ENCODE data around the gene TRANK1.

TRANK1 gene

DNA sequence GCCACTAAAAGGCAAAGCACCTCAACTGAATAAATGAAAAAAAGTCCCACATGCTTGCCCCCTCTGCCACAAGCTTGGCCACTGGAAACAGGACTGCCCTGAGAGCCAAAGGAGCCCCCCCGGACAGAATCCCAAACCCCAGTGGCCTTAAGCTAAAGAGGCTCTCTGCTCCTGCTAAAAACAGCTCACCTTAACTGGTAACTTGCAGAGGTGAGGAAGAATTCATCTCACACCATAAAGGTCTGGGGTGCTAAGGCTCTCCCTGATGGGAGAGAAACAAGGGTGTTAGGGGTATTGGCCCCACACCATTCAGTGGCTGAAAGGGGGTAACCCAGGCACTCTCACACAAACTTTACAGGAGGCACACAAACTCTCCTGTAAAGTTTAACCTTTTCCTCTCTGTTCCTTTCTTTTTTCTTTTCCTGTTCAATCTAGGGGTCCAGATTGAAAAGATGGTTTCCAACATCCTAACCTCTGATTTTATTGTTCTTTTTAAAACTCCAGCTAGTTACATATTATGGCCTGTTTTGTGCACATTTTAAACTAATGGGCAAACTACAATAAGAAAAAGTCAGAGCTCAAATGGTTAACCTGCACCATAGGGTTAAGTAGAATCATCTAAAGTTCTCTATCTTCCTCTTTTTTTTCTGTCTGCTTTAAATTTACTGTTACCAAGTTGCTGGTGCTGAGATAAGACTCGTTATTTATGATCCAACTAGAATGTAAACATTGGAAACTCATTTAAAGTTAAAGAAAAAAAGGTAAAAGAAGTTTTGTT is 19.9 kb downstream of the TRANK1 start:
- no peak for DNase-seq (ENCODE audit: low spot score in 2 of 2)
- no peak overlapping the region for H3K27ac Mint-ChIP-seq (ENCODE audit: low read depth)
- H3K27me3 Mint-ChIP-seq: no peaks in the 10 kb centered on the region
- H3K4me1 Mint-ChIP-seq: peaks cover 14% of the 10 kb centered on the region
- H3K4me3 Mint-ChIP-seq: no peak overlapping the region
- peaks cover 1% of the 10 kb centered on the region for H3K36me3 Mint-ChIP-seq (ENCODE audit: insufficient read depth)
- H3K9me3 Mint-ChIP-seq: peaks cover 12% of the 10 kb centered on the region
- no peak for ATAC-seq (replicated peaks; ENCODE audit: extremely low read depth, poor library complexity, severe bottlenecking)

- H3K4me1 Mint-ChIP-seq: peaks cover 18% of the 10 kb centered on the region
Measured at GRCh38 chr3:36923981-36924743, 20.7 kb downstream of the TRANK1 start.

DNA sequence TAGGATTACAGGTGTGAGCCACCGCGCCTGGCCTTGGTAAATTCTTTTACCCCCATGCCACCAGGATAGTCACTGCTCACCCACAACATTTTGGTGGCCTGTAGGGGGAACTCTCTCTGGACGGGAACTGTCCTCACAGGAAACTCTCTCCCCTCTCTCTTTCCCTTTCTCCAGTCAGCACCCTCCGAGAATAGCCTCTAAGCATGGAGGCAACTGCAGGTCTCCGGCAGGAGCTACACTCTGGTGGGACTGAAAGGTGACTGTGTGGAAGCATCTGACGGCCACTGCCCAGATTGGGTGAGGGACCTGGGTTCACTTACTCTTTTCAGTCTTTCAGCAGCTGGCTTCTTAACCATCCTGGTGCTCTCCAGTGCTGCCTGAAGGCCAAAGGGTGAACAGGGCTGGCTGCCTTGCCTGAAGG is 21.3 kb downstream of the TRANK1 start:
- ATAC-seq (replicated peaks; ENCODE audit: extremely low read depth, poor library complexity, severe bottlenecking) (no peak), DNase-seq (ENCODE audit: low spot score in 2 of 2) (no peak)
- Mint-ChIP-seq H3K9me3 (peaks cover 12% of the 10 kb centered on the region), H3K36me3 (ENCODE audit: insufficient read depth) (no peaks in the 10 kb centered on the region), H3K4me1 (peaks cover 21% of the 10 kb centered on the region), H3K27ac (ENCODE audit: low read depth) (no peak overlapping the region), H3K4me3 (no peak overlapping the region), H3K27me3 (no peaks in the 10 kb centered on the region)

More at GRCh38 chr3:36923981-36924743, 20.7 kb downstream of the TRANK1 start:
- no peak for ATAC-seq (replicated peaks; ENCODE audit: extremely low read depth, poor library complexity, severe bottlenecking)
- Mint-ChIP-seq H3K9me3 (peaks cover 12% of the 10 kb centered on the region), H3K27ac (ENCODE audit: low read depth) (no peak overlapping the region), H3K27me3 (no peaks in the 10 kb centered on the region), H3K36me3 (ENCODE audit: insufficient read depth) (peaks cover under 1% of the 10 kb centered on the region), H3K4me3 (no peak overlapping the region)
- no peak for DNase-seq (ENCODE audit: low spot score in 2 of 2)

DNA sequence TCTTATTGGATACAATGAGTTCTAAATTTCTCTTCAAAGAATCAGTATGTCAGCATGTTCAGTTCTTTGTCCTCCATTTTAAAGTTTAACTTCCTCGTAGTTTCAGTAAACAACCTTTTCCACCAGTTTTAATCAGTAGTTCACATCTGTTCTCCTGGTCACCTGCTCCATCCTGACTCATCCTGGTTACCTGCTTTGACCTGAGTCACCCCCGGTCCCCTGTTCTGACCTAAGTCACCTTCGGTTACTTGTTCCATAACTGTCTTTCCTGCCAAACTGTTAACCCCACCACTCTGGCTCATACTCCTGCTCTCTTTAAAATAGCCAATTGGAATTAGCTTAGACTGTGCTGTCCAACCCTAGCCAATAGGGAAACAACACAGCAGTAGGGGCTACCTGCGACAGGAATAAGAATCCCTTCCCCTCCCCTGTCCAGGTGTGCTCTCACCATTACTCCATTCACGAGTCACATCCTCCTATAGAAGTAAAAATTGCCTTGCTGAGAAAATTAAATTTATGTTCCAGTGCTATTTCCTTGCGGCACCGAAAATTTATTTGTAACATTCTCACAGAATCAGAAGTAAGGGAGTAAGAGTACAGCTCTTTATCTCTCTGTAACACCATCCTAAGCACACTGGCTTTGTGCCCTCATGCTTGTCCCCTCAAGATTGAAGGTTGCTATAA is 23.8 kb downstream of the TRANK1 start:
- H3K4me3 Mint-ChIP-seq: no peak overlapping the region
- ATAC-seq (replicated peaks; ENCODE audit: extremely low read depth, poor library complexity, severe bottlenecking) (no peak), DNase-seq (ENCODE audit: low spot score in 2 of 2) (no peak)
- no peak overlapping the region for H3K27ac Mint-ChIP-seq (ENCODE audit: low read depth)
- peaks cover 12% of the 10 kb centered on the region for H3K9me3 Mint-ChIP-seq
- peaks cover 35% of the 10 kb centered on the region for H3K4me1 Mint-ChIP-seq
- H3K27me3 Mint-ChIP-seq: no peaks in the 10 kb centered on the region
- no peaks in the 10 kb centered on the region for H3K36me3 Mint-ChIP-seq (ENCODE audit: insufficient read depth)

DNA sequence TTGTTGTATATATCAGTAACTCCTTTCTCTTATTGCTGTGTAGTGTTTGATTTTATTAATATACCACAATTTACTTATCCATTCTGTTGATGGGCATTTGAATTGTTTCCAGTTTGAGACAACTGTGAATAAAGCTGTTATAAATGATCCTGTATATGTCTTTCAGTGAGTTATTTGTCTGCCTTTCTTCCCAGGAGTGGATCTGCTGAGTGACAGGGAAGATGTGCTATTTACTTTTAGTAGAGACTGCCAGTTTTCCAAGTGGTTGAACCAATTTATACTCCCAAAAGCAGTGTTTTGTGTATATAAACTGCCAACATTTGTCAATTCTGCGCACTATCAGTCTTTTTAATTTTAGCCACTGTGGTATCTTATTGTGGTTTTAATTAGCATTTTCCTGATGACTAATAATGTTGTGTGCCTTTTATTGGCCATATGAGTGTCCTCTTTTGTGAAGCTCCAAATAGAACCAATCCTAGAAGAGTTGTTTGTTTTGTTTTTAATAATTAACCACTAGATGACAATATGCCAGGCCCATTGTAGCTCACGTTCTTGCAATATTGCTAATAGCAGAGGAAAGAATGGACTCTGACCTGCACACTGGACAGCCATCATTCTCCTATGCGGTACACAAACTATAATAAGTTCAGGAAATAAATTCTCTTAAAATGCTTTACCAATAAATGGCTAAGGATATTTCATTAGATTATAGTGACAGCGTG is 25.3 kb downstream of the TRANK1 start:
- no peak overlapping the region for H3K4me3 Mint-ChIP-seq
- H3K4me1 Mint-ChIP-seq: peaks cover 35% of the 10 kb centered on the region
- H3K27ac Mint-ChIP-seq (ENCODE audit: low read depth): peak overlapping the region; percentile 94
- ATAC-seq (replicated peaks; ENCODE audit: extremely low read depth, poor library complexity, severe bottlenecking): no peak
- H3K27me3 Mint-ChIP-seq: no peaks in the 10 kb centered on the region
- H3K9me3 Mint-ChIP-seq: peaks cover 12% of the 10 kb centered on the region
- no peak for DNase-seq (ENCODE audit: low spot score in 2 of 2)
- no peaks in the 10 kb centered on the region for H3K36me3 Mint-ChIP-seq (ENCODE audit: insufficient read depth)

DNA sequence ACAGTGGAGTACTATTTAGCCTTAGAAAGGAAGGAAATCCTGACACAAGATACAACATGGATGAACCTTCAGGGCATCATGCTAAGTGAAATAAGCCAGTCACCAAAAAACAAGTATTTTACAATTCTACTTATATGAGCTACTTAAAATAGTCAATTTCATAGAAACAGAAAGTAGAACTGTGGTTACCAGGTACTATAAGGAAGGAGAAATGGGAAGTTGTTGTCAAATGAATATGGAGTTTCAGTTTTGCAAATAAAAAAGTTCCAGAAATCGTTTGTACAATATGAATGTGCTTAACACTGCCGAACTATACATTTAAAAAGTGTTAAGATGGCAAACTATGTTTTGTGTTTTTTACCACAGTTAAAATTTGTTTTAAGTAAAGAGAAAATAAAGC is 26.8 kb downstream of the TRANK1 start:
- H3K36me3 Mint-ChIP-seq (ENCODE audit: insufficient read depth): peaks cover 1% of the 10 kb centered on the region
- H3K4me1 Mint-ChIP-seq: peaks cover 34% of the 10 kb centered on the region
- DNase-seq (ENCODE audit: low spot score in 2 of 2) (no peak), ATAC-seq (replicated peaks; ENCODE audit: extremely low read depth, poor library complexity, severe bottlenecking) (no peak)
- H3K9me3 Mint-ChIP-seq: peaks cover 12% of the 10 kb centered on the region
- peak overlapping the region; percentile 17 for H3K4me3 Mint-ChIP-seq
- no peaks in the 10 kb centered on the region for H3K27me3 Mint-ChIP-seq
- H3K27ac Mint-ChIP-seq (ENCODE audit: low read depth): peak overlapping the region; percentile 94

- H3K4me1 Mint-ChIP-seq: peaks cover 31% of the 10 kb centered on the region
- no peaks in the 10 kb centered on the region for H3K27me3 Mint-ChIP-seq
- DNase-seq (ENCODE audit: low spot score in 2 of 2) (peak in 1 of 2 donors; percentile 28), ATAC-seq (replicated peaks; ENCODE audit: extremely low read depth, poor library complexity, severe bottlenecking) (peak; percentile 82)
- peak overlapping the region; percentile 52 for H3K4me3 Mint-ChIP-seq
- H3K9me3 Mint-ChIP-seq: no peaks in the 10 kb centered on the region
- H3K36me3 Mint-ChIP-seq (ENCODE audit: insufficient read depth): peaks cover 7% of the 10 kb centered on the region
- H3K27ac Mint-ChIP-seq (ENCODE audit: low read depth): peak overlapping the region; percentile 90
Measured at GRCh38 chr3:36911990-36912804, 32.7 kb downstream of the TRANK1 start.

- Mint-ChIP-seq H3K9me3 (no peaks in the 10 kb centered on the region), H3K27ac (ENCODE audit: low read depth) (peak overlapping the region; percentile 96), H3K4me1 (peaks cover 53% of the 10 kb centered on the region), H3K4me3 (no peak overlapping the region), H3K27me3 (no peaks in the 10 kb centered on the region), H3K36me3 (ENCODE audit: insufficient read depth) (peaks cover 10% of the 10 kb centered on the region)
- DNase-seq (ENCODE audit: low spot score in 2 of 2): no peak
- no peak for ATAC-seq (replicated peaks; ENCODE audit: extremely low read depth, poor library complexity, severe bottlenecking)
Measured at GRCh38 chr3:36909666-36910065, 35.2 kb downstream of the TRANK1 start.

DNA sequence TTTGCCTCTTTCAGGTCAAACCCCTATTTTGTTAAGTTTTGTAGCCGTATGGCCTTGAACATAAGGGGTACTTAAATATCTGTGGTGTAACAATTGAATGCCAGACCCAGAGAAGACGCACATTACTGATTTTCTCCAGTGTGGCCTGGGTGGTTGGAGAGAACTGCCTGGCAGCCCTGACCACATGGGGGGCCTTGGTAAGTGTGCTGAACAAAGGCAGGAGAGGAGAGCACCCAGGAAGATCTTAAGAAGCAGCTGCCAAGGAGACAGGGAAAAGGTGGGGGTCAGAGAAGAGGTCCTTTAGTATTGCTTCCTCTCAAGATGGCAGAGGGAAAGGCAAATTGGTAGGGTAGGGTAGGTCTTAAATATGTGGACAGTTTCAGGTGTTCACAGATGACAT is 35.7 kb downstream of the TRANK1 start:
- H3K36me3 Mint-ChIP-seq (ENCODE audit: insufficient read depth): peaks cover 10% of the 10 kb centered on the region
- no peaks in the 10 kb centered on the region for H3K27me3 Mint-ChIP-seq

GRCh38 chr3:36908647-36909180 is 36.1 kb downstream of the TRANK1 start:
- DNase-seq (ENCODE audit: low spot score in 2 of 2) (no peak), ATAC-seq (replicated peaks; ENCODE audit: extremely low read depth, poor library complexity, severe bottlenecking) (no peak)
- H3K9me3 Mint-ChIP-seq: no peaks in the 10 kb centered on the region
- H3K27me3 Mint-ChIP-seq: no peaks in the 10 kb centered on the region
- peaks cover 10% of the 10 kb centered on the region for H3K36me3 Mint-ChIP-seq (ENCODE audit: insufficient read depth)
- H3K4me3 Mint-ChIP-seq: peak overlapping the region; percentile 98
- peak overlapping the region; percentile 96 for H3K27ac Mint-ChIP-seq (ENCODE audit: low read depth)
- H3K4me1 Mint-ChIP-seq: peaks cover 54% of the 10 kb centered on the region

More for the DNA sequence above, 35.7 kb downstream of the TRANK1 start:
- H3K4me3 Mint-ChIP-seq: peak overlapping the region; percentile 98
- peak overlapping the region; percentile 96 for H3K27ac Mint-ChIP-seq (ENCODE audit: low read depth)
- no peak for DNase-seq (ENCODE audit: low spot score in 2 of 2)
- no peak for ATAC-seq (replicated peaks; ENCODE audit: extremely low read depth, poor library complexity, severe bottlenecking)
- H3K9me3 Mint-ChIP-seq: no peaks in the 10 kb centered on the region
- peaks cover 56% of the 10 kb centered on the region for H3K4me1 Mint-ChIP-seq

GRCh38 chr3:36907911-36908646 is 36.8 kb downstream of the TRANK1 start:
- H3K4me1 Mint-ChIP-seq: peaks cover 54% of the 10 kb centered on the region
- peaks cover 11% of the 10 kb centered on the region for H3K36me3 Mint-ChIP-seq (ENCODE audit: insufficient read depth)
- DNase-seq (ENCODE audit: low spot score in 2 of 2) (peak; percentile 32 to 61), ATAC-seq (replicated peaks; ENCODE audit: extremely low read depth, poor library complexity, severe bottlenecking) (peak; percentile 72)
- H3K9me3 Mint-ChIP-seq: no peaks in the 10 kb centered on the region
- H3K27me3 Mint-ChIP-seq: no peaks in the 10 kb centered on the region
- H3K4me3 Mint-ChIP-seq: peak overlapping the region; percentile 98
- H3K27ac Mint-ChIP-seq (ENCODE audit: low read depth): peak overlapping the region; percentile 96
